Measurements from ENCODE around the gene FSTL4.

FSTL4 gene

DNA sequence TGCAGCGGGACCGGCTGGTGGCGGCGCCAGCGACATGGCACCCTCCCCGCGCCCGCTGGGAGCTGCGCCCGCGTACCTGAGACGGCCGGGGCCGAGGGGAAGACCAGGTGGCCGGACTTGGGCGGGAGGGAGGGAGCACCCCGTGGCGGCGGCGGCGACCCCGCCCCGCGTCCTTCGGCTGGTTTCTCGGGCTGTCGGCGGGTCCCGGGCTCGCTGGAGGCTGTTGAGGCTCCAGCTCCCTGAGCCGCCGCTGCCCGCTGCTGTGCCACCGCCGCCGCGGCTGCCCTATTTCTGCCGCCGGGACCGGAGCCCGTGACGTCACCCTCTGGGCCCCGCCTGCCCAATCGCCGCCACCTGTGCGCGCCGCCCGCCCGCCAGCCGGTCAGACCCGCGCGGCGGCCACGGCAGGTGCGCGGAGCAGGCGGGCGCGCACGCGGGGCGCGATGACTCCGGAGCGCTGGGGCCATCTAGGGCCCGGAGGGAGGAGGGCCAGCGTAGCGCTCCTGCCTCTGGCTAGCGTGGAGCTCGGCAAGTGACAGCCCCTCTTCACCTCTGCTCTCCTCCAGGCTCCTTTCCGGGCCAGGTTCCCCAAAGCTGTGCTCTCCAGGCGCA lies at the start of gene FSTL4:
TSS of gene FSTL4 (minus strand) at position 293 of the 612 bp plus-strand sequence.
- DNase-seq: peak; percentile 22

DNA sequence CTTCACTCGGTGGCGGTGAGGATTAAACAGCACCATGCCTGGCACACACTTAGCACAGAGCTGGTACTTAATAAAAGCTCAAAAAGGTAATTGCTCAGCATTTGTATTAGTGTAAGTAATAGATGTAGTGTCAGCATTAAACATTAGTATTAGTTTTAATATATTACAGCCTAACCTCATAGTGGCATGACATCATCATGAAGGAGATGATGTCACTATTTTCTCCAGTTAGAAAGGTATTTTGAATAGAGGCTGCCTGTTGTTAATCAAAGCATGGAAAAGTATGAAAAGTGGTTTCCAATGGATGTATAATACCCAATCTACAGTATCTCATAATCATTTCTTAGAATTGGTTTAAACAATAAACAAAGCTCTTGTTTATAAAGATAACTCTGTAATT lies 49.0 kb upstream of the FSTL4 start:
- DNase-seq: no peak

DNA sequence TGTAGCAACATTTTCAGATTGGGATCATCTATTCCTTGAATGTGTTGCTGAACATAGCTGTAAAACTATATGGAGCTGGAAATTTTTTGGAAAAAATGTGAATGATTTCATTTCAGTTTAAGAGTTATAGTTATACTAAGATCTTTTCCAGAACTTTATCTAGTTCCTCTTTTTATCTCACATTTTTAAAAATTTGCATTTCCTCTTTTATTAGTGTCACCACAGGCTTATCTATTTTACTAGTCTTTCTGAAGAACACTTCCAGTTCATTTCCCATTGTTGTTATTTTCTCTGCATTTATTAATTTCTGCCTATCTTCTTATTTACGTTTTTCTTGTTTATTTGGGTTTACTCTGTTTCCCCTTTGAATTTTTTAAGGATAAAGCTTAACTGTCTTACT lies 46.0 kb upstream of the FSTL4 start:
- DNase-seq: no peak

DNA sequence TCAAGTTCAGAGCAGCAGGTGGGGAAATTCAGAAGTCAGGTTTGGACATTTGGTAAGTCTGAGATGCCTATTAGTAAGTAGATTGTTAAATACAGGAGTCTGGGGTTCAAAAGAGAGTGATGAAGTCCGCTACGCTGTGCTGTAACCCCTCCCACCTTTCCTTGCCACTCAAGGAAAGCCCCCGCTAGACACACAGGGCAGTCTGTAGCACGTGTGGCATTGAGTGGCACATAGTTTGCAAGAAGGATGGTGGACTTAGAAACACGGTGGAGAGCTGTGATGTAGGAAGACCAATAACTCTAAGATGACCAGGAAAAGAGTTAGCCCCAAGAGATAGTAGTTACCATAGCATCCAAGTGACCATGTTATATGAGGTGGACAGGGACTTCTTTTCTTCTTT lies 44.7 kb upstream of the FSTL4 start:
- no peak for DNase-seq

DNA sequence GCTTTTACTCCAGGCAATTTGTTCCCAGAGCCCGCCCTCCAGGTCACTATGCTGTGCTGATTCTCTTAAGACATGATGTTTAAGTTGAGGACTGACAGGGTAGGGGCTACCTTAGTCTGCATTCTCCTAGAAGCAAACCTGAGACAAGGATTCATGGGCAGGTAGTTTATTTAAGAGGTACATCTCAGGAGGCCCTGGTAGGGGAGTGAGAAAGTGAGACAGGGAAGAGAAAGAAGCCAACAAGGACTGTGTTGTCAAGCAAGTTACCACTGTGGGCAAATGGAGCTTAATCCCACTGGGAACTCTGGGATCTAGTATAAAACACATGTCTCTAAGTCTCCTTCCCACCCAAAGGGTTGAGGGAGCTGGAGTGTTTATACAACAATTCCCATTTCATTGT lies 43.6 kb upstream of the FSTL4 start:
- DNase-seq: no peak

DNA sequence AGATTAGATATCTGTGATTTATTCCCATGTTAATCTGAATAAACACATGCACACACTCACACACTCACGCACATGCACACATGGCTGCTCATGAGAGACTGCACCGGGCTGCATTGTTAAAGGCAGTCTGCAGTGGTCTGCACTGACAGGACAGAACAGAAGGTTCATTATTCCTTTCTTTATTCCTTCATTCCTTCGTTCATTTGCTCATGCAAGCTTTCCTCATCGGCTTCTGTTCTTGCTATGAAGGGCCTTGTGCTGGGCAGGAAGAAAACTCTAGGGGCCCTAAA lies 41.4 kb upstream of the FSTL4 start:
- no peak for DNase-seq

DNA sequence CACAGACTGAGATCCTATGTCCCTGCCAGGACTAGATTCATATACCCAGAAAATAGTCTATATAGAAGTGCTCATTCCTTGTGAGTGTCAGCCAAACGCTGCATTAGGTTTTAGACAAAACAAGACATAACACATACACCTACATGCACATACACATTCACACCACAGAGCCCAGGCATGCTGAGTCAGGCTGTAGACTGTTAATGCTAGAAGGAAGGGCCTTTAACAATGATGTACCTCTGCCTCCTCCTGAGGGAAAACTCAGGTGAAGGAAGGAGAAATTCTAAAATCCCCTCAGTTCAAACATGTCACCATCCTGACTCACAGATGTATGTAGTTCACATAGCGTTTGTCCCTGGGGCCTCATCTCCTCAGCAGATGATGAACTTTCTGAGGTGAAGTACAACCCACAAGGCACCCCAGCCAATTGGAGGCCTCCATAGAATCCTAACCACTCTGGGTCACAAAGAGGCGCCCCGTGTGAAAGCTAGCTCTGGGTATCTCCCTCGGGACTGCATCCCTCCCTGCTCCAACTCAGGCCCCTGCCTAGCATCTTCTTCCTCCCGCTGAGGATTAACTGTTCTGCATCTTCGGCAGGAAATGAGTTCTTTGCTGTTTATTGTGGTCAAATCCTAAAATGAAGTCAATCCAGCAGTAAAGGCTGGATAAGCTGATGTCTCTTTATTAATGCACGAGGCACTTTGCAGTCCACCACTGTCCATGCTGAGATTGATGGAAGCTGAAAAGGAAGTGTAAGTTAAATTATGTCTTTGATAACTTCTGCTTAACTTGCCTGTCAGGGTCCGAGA lies 40.8 kb upstream of the FSTL4 start:
- DNase-seq: no peak

DNA sequence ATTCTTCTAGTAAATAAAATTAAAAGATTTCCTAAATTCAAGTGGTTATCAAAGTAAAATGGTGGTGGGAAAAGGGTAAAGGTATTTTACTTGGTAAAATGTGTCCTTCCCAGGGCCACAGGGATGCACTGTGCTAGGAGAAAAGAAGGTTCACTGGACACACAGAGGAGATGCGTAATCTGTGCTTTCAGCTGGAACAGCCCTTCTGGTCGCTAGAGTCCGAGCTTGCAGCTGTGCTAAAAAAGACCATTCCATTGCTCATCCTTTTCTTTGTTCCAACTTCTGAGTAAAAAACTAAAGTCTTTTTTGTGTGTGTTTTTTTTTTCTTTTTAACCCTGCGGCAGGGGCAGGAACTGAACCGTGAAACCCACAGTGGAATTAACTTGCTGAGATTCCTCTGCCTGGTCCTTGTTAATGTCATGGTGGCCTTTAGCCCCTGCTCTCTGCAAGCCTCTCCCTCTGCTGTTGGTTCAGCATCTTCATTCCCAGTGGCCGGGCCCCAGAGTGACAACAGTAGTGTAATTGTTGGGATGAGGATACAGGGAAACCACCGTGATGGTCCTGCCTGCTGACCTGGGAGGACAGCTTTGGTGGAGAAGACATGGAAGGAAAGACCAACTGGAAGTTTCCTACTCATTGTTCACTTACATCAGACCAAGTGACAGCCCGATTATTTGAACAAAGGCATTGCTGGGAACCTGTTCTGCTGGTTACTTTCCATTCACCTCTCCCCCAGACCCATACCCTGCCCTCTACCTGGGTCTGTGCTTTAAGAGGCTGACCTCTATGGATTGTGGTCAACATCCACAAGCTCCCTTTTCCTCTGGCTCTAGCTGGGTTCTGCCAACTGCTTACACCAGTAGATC lies 31.9 kb upstream of the FSTL4 start:
- no peak for DNase-seq

DNA sequence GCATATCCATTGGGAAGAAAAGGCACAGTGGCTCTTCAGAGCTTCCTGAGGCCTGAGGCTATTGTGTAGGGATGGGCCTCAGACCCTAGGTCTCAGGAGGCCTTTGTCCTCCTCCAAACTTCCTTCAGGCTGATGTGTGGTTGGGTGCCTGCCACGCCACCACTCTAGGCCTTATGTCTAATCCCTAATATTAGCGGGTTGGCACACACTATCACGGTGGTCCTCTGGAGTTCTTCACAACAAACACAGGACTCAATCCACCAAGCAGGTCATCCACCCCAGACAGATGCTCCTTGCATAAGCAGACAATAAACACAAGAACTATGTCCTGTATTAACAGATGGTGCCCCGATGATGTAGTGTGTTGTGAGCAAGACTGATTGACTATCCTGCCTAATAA lies 31.0 kb upstream of the FSTL4 start:
- DNase-seq: no peak

DNA sequence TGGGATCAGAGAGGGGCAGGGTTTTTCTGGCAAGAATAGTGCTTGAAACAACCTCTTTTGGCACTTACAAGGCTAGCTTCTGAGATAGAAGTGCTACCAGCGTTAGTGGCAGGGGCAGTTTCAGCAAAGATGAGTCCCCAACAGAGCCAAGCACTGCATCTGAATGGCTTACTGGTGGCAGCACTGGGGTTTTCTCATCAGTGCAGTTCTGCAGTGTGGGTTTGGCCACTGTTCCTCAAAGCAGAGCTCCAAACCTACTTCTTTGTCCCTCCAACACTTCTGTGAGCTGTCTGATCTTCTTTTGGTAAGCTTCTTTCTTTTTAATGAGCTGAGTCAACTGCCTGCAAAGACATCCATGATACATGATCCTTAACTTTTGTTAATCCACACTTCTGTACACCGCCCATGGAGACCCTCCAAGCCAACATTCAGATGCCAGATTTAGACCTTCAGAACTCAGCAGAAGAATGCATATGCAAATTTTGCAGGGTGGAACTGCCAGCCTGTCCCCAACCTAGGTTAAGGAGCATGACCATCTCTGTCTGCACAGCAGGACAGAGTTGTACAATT lies 29.9 kb upstream of the FSTL4 start:
- DNase-seq: no peak

DNA sequence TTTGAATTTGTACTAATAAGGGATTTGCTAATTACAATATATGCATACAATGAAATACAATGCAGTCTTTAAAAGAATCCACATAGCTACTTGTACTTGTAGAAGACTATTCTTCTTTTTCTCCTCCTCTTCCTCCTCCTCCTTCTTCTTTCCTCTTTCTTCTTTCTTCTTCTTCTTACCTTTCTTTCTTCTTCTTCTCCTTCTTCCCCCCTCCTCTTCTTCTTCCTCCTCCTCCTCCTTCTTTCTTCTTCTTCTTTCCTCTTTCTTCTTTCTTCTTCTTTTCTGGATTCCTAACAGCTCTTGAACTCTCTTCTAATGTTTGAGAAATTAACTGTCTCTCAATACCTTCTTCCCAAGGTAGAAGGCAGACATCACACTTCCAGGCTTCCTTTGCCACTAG lies 29.3 kb upstream of the FSTL4 start:
- DNase-seq: no peak

DNA sequence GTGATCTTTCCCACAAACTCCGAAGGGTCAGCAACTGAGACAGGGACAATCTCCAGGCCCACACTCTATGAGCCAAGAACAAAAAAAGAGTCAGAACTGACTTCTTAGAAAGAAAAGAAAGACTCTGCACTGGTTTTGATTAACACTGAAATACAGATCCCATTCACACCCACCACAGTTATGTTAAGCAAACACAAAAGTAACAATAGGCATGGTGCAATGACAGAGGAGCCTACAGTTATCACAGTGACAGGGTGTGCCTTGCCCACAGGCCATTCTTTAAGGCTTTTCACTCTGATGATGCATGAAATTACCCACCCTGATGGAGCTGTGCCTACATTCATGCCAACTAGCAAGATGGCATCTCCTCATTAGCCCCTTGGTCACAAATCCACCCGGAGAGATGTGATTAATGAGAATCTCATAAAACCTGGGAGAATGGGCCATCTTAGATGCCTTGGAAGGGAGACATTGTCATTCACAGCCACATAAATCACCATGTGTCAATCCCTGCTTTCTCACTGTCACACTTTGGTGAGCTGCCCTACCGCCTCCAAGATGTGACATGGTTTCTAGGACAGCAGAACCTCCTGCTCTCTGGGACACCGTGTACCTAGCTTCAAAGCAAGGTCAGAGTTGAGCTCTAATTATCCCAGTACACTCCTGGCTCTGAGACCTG lies 27.6 kb upstream of the FSTL4 start:
- DNase-seq: no peak

DNA sequence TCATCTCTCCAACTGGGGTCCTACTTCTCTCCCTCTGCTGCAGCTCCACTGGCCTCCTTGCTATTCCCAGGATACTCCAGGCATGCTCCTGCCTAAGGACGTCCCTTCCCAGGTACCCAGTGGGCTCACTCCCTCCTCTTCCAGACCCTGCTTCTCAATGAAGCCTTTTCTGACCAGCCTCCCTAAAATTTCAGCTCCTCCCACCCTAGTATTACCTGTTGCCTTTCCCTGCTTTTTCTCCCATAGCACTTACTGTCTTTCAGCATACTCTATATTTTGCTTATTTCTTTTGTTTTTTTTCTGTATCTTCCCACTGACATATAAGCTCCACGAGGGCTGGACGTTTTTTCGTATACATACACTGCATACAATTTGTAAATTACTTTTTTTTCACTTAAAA lies 26.1 kb upstream of the FSTL4 start:
- DNase-seq: no peak

DNA sequence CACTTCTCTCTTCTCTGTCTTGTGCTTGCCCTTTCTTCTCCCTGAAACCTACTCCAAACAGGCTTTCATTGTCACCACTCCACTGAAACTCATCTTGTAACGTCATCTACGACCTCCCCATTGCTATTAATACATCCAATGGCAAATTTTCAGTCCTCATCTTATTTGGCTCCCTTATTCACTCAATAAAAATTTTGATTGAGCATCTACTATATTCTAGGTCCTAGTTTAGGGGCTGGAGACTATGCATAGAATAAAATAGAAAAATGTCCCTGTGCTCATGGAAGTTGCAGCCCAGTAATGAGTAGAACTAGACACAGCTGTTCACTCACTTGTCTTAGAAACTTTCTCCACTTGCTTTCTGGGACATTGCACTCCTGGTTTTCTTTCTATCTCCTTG lies 24.9 kb upstream of the FSTL4 start:
- no peak for DNase-seq

DNA sequence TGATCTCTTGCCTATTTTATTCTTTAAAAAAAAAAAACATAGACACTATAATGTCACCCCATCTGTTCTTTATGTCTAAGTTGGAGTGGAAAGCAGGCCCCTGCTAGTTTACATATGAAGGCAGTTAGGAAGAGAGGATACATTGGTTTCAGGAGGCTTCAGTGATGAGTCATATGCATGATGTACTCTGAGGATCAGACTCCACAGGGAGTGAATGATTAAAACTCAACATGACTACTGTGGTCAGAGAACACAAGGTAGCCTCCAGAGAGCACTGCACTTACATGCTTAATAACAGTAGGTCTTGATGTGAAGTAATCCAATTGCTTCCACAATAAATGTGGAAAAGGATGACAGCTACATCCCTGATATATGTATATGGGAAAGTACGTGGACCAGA lies 22.7 kb upstream of the FSTL4 start:
- no peak for DNase-seq

DNA sequence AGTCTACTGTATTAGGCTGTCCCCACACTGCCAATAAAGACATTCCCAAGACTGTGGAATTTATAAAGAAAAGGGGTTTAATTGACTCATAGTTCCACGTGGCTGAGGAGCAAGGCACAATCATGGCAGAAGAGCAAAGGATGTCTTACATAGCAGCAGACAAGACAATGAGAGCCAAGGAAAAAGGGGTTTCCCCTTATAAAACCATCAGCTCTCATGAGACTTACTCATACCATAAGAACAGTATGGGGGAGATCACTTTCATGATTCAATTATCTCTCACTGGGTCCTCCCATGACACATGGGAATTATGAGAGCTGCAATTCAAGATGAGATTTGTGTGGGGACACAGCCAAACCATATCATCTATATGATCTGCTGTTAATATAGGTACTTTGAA lies 14.8 kb upstream of the FSTL4 start:
- DNase-seq: no peak

DNA sequence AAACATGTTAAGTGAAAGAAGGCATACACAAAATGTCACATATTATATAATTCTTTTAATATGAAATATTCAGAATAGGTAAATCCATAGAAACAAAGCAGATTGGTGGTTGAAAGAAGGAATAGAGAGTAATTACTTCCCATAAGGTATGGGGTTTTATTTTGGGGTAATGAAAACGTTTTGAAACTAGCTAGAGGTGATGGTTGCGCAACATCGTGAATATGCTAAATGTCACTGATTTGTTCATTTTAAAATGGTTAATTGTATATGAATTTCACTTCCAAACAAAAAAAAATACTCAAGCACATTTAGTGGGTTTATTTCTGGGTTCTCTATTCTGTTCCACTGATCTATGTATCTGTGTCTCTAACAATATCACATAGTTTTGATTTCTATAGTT lies 12.0 kb upstream of the FSTL4 start:
- DNase-seq: no peak

DNA sequence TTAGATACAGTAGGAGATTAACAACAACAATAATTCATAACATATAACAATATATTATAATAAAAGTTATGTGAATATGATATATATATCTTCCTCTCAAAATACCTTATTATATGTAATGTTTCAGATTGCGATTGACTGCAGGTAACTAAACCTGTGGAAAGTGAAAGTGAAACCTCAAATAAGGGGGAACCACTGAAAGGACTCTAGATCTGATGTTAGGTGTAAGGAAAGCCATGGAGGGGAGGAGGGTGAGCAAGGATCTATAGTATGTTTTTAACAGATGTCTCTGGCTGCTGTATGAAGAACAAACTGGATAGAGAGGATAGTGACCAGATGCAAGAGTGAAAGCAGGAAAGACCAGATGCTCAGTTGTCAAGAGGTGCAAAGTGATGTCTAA lies 5.8 kb upstream of the FSTL4 start:
- peak; percentile 23 for DNase-seq

DNA sequence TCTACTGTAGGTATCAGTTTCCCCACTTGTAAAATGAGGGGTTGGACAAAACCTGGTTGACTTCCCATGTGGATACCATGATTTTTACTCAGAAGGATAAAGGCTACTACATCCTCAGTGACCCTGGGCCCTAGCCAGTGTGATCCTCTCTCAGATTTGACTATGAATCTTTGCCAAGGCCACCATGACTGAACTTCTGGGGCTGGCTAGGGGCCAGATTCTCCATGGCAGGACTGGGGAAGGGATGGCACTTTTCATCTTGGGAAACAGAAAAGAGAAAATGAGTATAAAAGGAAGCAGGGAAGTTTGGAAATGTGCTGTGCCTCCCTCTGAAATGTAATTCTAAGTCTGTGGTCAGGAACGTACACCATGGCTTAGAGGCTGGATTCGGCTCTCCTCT lies 1.4 kb upstream of the FSTL4 start:
- DNase-seq: no peak

DNA sequence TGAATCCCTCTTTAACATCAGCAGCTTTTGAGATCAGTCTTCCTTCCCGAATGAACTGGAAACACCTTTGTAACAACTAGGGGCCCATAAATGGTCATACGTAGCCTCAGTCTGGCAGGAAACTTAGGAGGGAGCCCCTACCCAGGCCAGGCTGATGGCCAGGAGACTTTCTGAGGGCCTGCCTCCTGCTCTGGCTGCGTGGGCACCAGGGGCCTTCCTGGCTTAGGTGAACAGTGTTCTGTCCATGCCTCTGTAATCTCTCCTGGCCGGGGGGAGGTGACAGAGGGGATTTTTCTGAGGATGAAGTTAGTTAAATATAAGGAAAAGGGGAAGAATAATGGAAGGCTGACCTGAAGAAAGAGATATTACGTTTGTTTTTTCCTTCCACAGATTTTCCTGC lies 843 bp upstream of the FSTL4 start:
- no peak for DNase-seq

DNA sequence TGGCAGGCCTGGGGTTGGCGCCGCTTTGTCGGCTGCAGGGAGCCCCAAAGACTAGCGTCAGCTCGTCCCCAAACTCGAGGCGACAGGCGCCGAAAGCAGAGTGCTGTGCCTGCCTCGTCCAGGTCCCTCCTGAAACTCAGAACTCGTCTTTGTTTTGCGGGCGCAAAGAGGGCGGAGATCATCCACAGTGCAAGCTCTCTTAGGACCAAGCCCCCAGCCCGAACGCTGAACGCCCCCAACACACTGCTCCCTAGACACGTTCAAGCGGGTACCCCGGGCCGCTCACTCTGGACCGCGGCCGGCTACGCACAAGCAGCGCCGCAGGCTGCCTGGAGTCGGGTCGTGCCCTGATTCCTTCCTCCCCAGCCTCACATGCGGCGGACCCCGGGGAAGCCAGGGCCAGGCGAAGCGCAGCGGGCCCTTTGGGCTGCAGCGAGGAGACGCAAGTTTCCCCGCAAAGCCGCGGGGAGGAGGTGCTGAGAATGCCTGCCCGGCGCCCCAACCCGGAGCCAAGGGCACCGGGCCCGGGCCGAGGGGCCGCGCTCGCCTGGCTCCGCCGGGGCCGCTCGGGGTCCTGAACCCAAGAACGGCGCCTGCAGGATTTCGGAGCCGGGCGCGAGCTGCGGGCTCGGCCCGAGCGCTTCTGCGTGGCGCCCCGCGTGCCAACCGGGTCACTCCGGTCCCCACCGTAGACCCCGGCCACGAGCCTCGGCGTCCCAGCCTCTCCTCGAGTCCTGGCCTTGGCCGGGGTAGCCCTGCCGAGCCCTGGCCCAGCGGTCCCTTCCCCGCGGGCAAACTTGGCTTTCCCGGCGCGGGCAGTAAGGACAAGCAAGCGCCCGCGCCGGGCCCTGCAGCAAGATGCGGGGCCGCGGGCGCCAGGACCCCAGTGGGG lies 738 bp downstream of the FSTL4 start:
- DNase-seq: no peak

Measured in CD4-positive, alpha-beta T cell treated with Interleukin-10 for 1 hour (primary cell).